Left lung (tissue), 10 donors: ENCODE measurements around the gene MUTYH. TPM values are rescaled to one million over a fixed set of nuclear protein-coding genes. Genes with fewer than 3 reads are reported as not detected.
A peak's percentile ranks its signal among the peaks of the same experiment; 100 is the strongest.
"Not testable (repeated sequence)": the region's sequence is repeated elsewhere in the genome, so short reads cannot be mapped to it uniquely, and the experiment has no call there.

Experiments used
- ATAC-seq: fragments of 200-7000 bp; cut with Tn5 transposase; one replicate; pipeline ENCODE4 v1.9.1; 2020; ENCODE audit warnings: moderate library complexity
- DNase-seq, 4 donors: peaks; one replicate each; pipeline ENCODE4 v3.0.0-alpha.2; 2013 to 2020
- H3K27ac ChIP-seq, 2 donors: fragments of 200-600 bp; sonication (generic) in 1 of 2; one replicate each; pipeline versions ENCODE4 v1.5.0 to v1.8.0; 2020 to 2021
- H3K27me3 ChIP-seq, 2 donors: fragments of 200-600 bp; sonication (generic) in 1 of 2; one replicate each; pipeline versions ENCODE4 v1.5.0 to v1.8.0; 2020 to 2021
- H3K36me3 ChIP-seq, 2 donors: fragments of 200-600 bp; sonication (generic) in 1 of 2; one replicate each; pipeline versions ENCODE4 v1.5.0 to v1.8.0; 2020 to 2021
- H3K4me1 ChIP-seq, 2 donors: fragments of 200-600 bp; one replicate each; pipeline ENCODE4 v1.8.0; 2021
- H3K4me3 ChIP-seq, 2 donors: fragments of 200-600 bp; sonication (generic) in 1 of 2; one replicate each; pipeline versions ENCODE4 v1.5.0 to v1.8.0; 2020 to 2021; ENCODE audit warnings: mild to moderate bottlenecking in 1 of 2
- H3K9me3 ChIP-seq, 2 donors: fragments of 200-600 bp; sonication (generic) in 1 of 2; one replicate each; pipeline versions ENCODE4 v1.5.0 to v1.8.0; 2020 to 2021
- CTCF ChIP-seq, 2 donors: fragments of 200-600 bp; sonication (generic) in 1 of 2; IDR thresholded peaks; one replicate each; pipeline versions ENCODE4 v1.5.0 to v1.8.0; 2021; ENCODE audit warnings: antibody characterized with exemption in 2 of 2
- intact Hi-C, 2 donors: fragments of 100-400 bp; cut with DNase I; formaldehyde crosslinking; loops; one replicate each; pipeline versions ENCODE4 v1.11.2 to v1.14.2; 2022
- polyA plus RNA-seq, 6 donors: library from polyadenylated mRNA; unstranded; fragments of 120-200 nt; gene quantifications; one replicate each; pipeline ENCODE4 v1.2.1, GENCODE V29; 2013; ENCODE audit not compliant: insufficient read length in 6 of 6
- total RNA-seq, 2 donors: library from RNA; stranded (reverse); fragmentation: NEBNext Ultra II Directional; extraction: Animal tissue kit (Norgen Biotek cat#: 25700); gene quantifications; one replicate each; pipeline ENCODE4 v1.2.1, GENCODE V29; 2021
- donor health status: DM: no; HTN: yes; CAD: no.
- donor health status: DM: no; HTN: no; CAD: no.

The MUTYH gene
- total and polyA plus RNA-seq, 8 donors, result 15.4 to 33.6 (median 27.7) TPM

- Histone ChIP-seq H3K27ac (no peak overlapping the region), H3K4me3 (no peak overlapping the region), H3K27me3 (no peaks in the 10 kb centered on the region), H3K4me1 (peaks cover 0 to 3% of the 10 kb centered on the region in 2 donors), H3K36me3 (no peaks in the 10 kb centered on the region), H3K9me3 (no peaks in the 10 kb centered on the region)
- no peak for TF ChIP-seq CTCF (IDR thresholded peaks at IDR 0.05)
- intact Hi-C loops, result loop anchor here in 1 of 2 donors (10.0 kb wide), 1 partner anchor 49 kb away; no protein-coding TSS in a partner anchor
- ATAC-seq, result no peak
- peak in 2 of 4 donors; percentile 31 to 50 for DNase-seq
These were observed 35.2 kb upstream of the MUTYH start for GRCh38 chr1:45375104-45376090.

GRCh38 chr1:45373573-45373972, 33.3 kb upstream of the MUTYH start:
- H3K27me3 ChIP-seq, result no peaks in the 10 kb centered on the region
- ATAC-seq, result no peak
- TF ChIP-seq CTCF (IDR thresholded peaks at IDR 0.05), result no peak
- no peak overlapping the region for H3K27ac ChIP-seq
- no peaks in the 10 kb centered on the region for H3K9me3 ChIP-seq
- H3K4me3 ChIP-seq, result no peak overlapping the region
- no peaks in the 10 kb centered on the region for H3K36me3 ChIP-seq
- H3K4me1 ChIP-seq, result peaks cover 0 to 3% of the 10 kb centered on the region in 2 donors
- no peak for DNase-seq
- intact Hi-C loops, result loop anchor here in 1 of 2 donors (10.0 kb wide), 1 partner anchor 51 kb away; no protein-coding TSS in a partner anchor

GRCh38 chr1:45370575-45370974, 30.3 kb upstream of the MUTYH start:
- H3K4me1 ChIP-seq, result peaks cover 0 to 3% of the 10 kb centered on the region in 2 donors
- H3K9me3 ChIP-seq, result no peaks in the 10 kb centered on the region
- no peaks in the 10 kb centered on the region for H3K36me3 ChIP-seq
- intact Hi-C loops, result loop anchor here in 1 of 2 donors (10.0 kb wide), 1 partner anchor 54 kb away; no protein-coding TSS in a partner anchor
- H3K27me3 ChIP-seq, result no peaks in the 10 kb centered on the region
- no peak for TF ChIP-seq CTCF (IDR thresholded peaks at IDR 0.05)
- ATAC-seq (no peak), DNase-seq (no peak)
- H3K27ac ChIP-seq, result no peak overlapping the region
- no peak overlapping the region for H3K4me3 ChIP-seq

GRCh38 chr1:45365051-45365450, 24.8 kb upstream of the MUTYH start:
- no peaks in the 10 kb centered on the region for H3K27me3 ChIP-seq
- intact Hi-C loops, result loop anchor here in 1 of 2 donors (10.0 kb wide), 1 partner anchor 210 kb away; no protein-coding TSS in a partner anchor
- DNase-seq, result no peak
- no peak overlapping the region for H3K27ac ChIP-seq
- no peak for TF ChIP-seq CTCF (IDR thresholded peaks at IDR 0.05)
- peaks cover 8 to 18% of the 10 kb centered on the region in 2 donors for H3K4me1 ChIP-seq
- ATAC-seq, result no peak
- no peak overlapping the region for H3K4me3 ChIP-seq
- no peaks in the 10 kb centered on the region for H3K9me3 ChIP-seq
- no peaks in the 10 kb centered on the region for H3K36me3 ChIP-seq

- Histone ChIP-seq H3K4me1 (peaks cover 10 to 20% of the 10 kb centered on the region in 2 donors), H3K36me3 (no peaks in the 10 kb centered on the region), H3K27ac (no peak overlapping the region), H3K27me3 (no peaks in the 10 kb centered on the region), H3K9me3 (no peaks in the 10 kb centered on the region), H3K4me3 (no peak overlapping the region)
- intact Hi-C loops, result loop anchor here in 1 of 2 donors (5.0 to 10.0 kb wide), 2 partner anchors 128 to 211 kb away; partner anchors contain the start of gene TESK2
- no peak for DNase-seq
- no peak for TF ChIP-seq CTCF (IDR thresholded peaks at IDR 0.05)
- no peak for ATAC-seq
These were observed 24.1 kb upstream of the MUTYH start for GRCh38 chr1:45364294-45364693.

GRCh38 chr1:45360981-45361380, 20.7 kb upstream of the MUTYH start:
- not testable (repeated sequence) for H3K9me3 ChIP-seq, H3K4me3 ChIP-seq, H3K27me3 ChIP-seq, H3K36me3 ChIP-seq
- Histone ChIP-seq H3K4me1 (peaks cover 10 to 20% of the 10 kb centered on the region in 2 donors), H3K27ac (peak overlapping the region; percentile 60 to 66)
- ATAC-seq, result peak; percentile 76
- DNase-seq, result peak in 2 of 4 donors; percentile 36 to 73
- intact Hi-C loops, result loop anchor here in 1 of 2 donors (5.0 to 10.0 kb wide), 2 partner anchors 131 to 214 kb away; partner anchors contain the start of gene TESK2
